ENCODE results near the gene DNAH2.

- TF ChIP-seq CTCF (conservative IDR thresholded peaks at IDR 0.05; ENCODE audit: low read depth, low read length), result no peak
- no peak for TF ChIP-seq RAD21 (IDR thresholded peaks at IDR 0.05; ENCODE audit: low read length)
- no peak for TF ChIP-seq NFE2L2 (IDR thresholded peaks at IDR 0.05; ENCODE audit: low read depth, low read length)
- TF ChIP-seq POLR2A (IDR thresholded peaks at IDR 0.05; ENCODE audit: low read depth, low read length), result no peak
- no peak for TF ChIP-seq MAZ (IDR thresholded peaks at IDR 0.05; ENCODE audit: borderline replicate concordance, low read depth, low read length)
- TF ChIP-seq FOS (IDR thresholded peaks at IDR 0.05; ENCODE audit: low read depth, low read length), result no peak
- no peak for TF ChIP-seq RCOR1 (IDR thresholded peaks at IDR 0.05; ENCODE audit: insufficient replicate concordance, low read length)
- TF ChIP-seq SMC3 (IDR thresholded peaks at IDR 0.05; ENCODE audit: low read depth, low read length), result no peak
- no peak for TF ChIP-seq CEBPB (IDR thresholded peaks at IDR 0.05; ENCODE audit: low read depth, low read length)
- no peak for TF ChIP-seq BHLHE40 (IDR thresholded peaks at IDR 0.05; ENCODE audit: low read depth, low read length)
- no peak for TF ChIP-seq MAFK (IDR thresholded peaks at IDR 0.05; ENCODE audit: low read depth, low read length)
- no peak for TF ChIP-seq USF2 (IDR thresholded peaks at IDR 0.05; ENCODE audit: low read depth, low read length)
- TF ChIP-seq MXI1 (IDR thresholded peaks at IDR 0.05; ENCODE audit: borderline replicate concordance, low read depth, low read length), result no peak
Measured at GRCh38 chr17:7818026-7818425, 100.5 kb downstream of the DNAH2 start.
